HCT116 (cell line): ENCODE results near the gene STK25.

Experiments used
- CTCF ChIP-seq, 3 experiments: fragments of 200-600 bp in 1 of 3; sonication (generic) in 1 of 3; IDR thresholded peaks in 2 of 3; conservative IDR thresholded peaks in 1 of 3; 2 replicates each; pipeline ENCODE4 v1.5.1; 2012 to 2017; ENCODE audit warnings: low read depth in 2 of 3, low read length in 2 of 3, antibody characterized with exemption in 1 of 3, borderline replicate concordance in 1 of 3, control low read depth in 1 of 3, mild to moderate bottlenecking in 1 of 3, mixed read lengths in 1 of 3, mixed run types in 1 of 3, moderate library complexity in 1 of 3; ENCODE audit not compliant: insufficient read depth in 1 of 3
- EZH2 ChIP-seq: fragments of 200-600 bp; sonication (generic); IDR thresholded peaks from 2 replicates; pipeline ENCODE4 v1.6.1; 2017; ENCODE audit warnings: antibody characterized with exemption, mixed run types
- POLR2A ChIP-seq: IDR thresholded peaks from 2 replicates; pipeline ENCODE4 v1.7.0; 2011; ENCODE audit warnings: borderline replicate concordance; ENCODE audit not compliant: insufficient read depth, insufficient read length; ENCODE audit errors: extremely low read depth
- REST ChIP-seq: IDR thresholded peaks from 2 replicates; pipeline ENCODE4 v1.6.1; 2012; ENCODE audit warnings: low read depth

GRCh38 chr2:241519669-241520068, 11.3 kb upstream of the STK25 start:
- TF ChIP-seq EZH2 (no peak), POLR2A (no peak), REST (no peak), CTCF (IDR thresholded peaks at IDR 0.05 in 2 of 3, conservative IDR thresholded peaks at IDR 0.05 in 1 of 3; ENCODE audit: borderline replicate concordance in 1 of 3, insufficient read depth in 1 of 3, low read depth in 2 of 3, low read length in 2 of 3) (no peak)
